Testis (tissue), 3 donors: ENCODE data around the gene SAPCD1. TPM values are rescaled to one million over a fixed set of nuclear protein-coding genes. Genes with fewer than 3 reads are reported as not detected.

Source experiments
- DNase-seq: peaks from one replicate; pipeline ENCODE4 v3.0.0-alpha.2; 2019
- H3K27ac ChIP-seq, 2 donors: fragments of 200-600 bp; sonication (generic); one replicate each; pipeline ENCODE4 v1.5.1; 2019
- H3K27me3 ChIP-seq: fragments of 200-600 bp; sonication (generic); one replicate; pipeline ENCODE4 v1.5.1; 2019
- H3K36me3 ChIP-seq: fragments of 200-600 bp; sonication (generic); one replicate; pipeline ENCODE4 v1.5.1; 2017; ENCODE audit warnings: low read depth; ENCODE audit errors: missing control alignments
- H3K4me1 ChIP-seq: fragments of 200-600 bp; sonication (generic); one replicate; pipeline ENCODE4 v1.5.1; 2019
- H3K4me3 ChIP-seq, 2 donors: fragments of 200-600 bp; sonication (generic); one replicate each; pipeline ENCODE4 v1.5.1; 2017 to 2019
- H3K9me3 ChIP-seq: fragments of 200-600 bp; sonication (generic); one replicate; pipeline ENCODE4 v1.5.1; 2017
- CTCF ChIP-seq, 3 experiments: fragments of 450-650 bp in 2 of 3; fragments of 200-600 bp in 1 of 3; sonication (generic) in 1 of 3; IDR thresholded peaks; one replicate each; pipeline ENCODE4 v1.5.1; 2016 to 2019; ENCODE audit warnings: antibody characterized with exemption in 3 of 3, mild to moderate bottlenecking in 2 of 3, moderate library complexity in 1 of 3
- POLR2A ChIP-seq: fragments of 450-650 bp; IDR thresholded peaks from one replicate; pipeline ENCODE4 v1.6.1; 2017; ENCODE audit warnings: antibody characterized with exemption, mild to moderate bottlenecking, moderate library complexity
- WGBS, 2 donors: methylation state at CpG; one replicate each; pipeline ENCODE4 v1.1.5; 2018; 5-methylcytosine and 5-hydroxymethylcytosine counted together
- intact Hi-C: fragments of 100-400 bp; cut with DNase I; formaldehyde crosslinking; loops from one replicate; pipeline ENCODE4 v1.15.1; 2023; ENCODE audit warnings: low total_unique reads
- polyA plus RNA-seq: library from polyadenylated mRNA; stranded (reverse); fragments of 350-450 nt; fragmentation: Illumina TruSeq; extraction: RNeasy Lipid Tissue Mini Kit (QIAGEN cat#74804); gene quantifications from one replicate; pipeline ENCODE4 v1.2.3, GENCODE V29; 2014; ENCODE audit warnings: low read depth, low replicate concordance; ENCODE audit not compliant: insufficient read depth
- total RNA-seq, 2 donors: library from RNA; depleted of rRNA; stranded (reverse); fragments of >200 nt; gene quantifications; one replicate each; pipeline ENCODE4 v1.2.3, GENCODE V29; 2016

The SAPCD1 gene
- total and polyA plus RNA-seq, 3 donors from 2014 or later = 5.9 to 11.6 (median 10.4) TPM

- TF ChIP-seq POLR2A (no peak), CTCF (IDR thresholded peaks at IDR 0.05) (no peak)
- no peaks in the 10 kb centered on the region for H3K9me3 ChIP-seq
- intact Hi-C loops = no loop called here
- H3K27me3 ChIP-seq = no peaks in the 10 kb centered on the region
- 83 to 84% methylated on average over 4 of the region's 4 CpGs for WGBS, 2 donors
- no peaks in the 10 kb centered on the region for H3K4me1 ChIP-seq
- DNase-seq = no peak
- H3K27ac ChIP-seq = no peak overlapping the region
- no peaks in the 10 kb centered on the region for H3K36me3 ChIP-seq
- no peak overlapping the region for H3K4me3 ChIP-seq
Observed at GRCh38 chr6:31764198-31764597, 1.7 kb downstream of the SAPCD1 start.

- WGBS, 2 donors = 77 to 94% methylated on average over 7 to 9 of the region's 9 CpGs
- no peaks in the 10 kb centered on the region for H3K9me3 ChIP-seq
- no peak overlapping the region for H3K4me3 ChIP-seq
- no peaks in the 10 kb centered on the region for H3K4me1 ChIP-seq
- no peak for TF ChIP-seq CTCF (IDR thresholded peaks at IDR 0.05)
- no peak for TF ChIP-seq POLR2A
- H3K27me3 ChIP-seq = no peaks in the 10 kb centered on the region
- H3K27ac ChIP-seq = no peak overlapping the region
- H3K36me3 ChIP-seq = no peaks in the 10 kb centered on the region
- intact Hi-C loops = no loop called here
- no peak for DNase-seq
Observed at GRCh38 chr6:31765559-31765909, 3.1 kb downstream of the SAPCD1 start.

GRCh38 chr6:31765910-31766794, 3.7 kb downstream of the SAPCD1 start:
- H3K4me3 ChIP-seq = no peak overlapping the region
- 54 to 67% methylated on average over 13 to 42 of the region's 42 CpGs for WGBS, 2 donors
- H3K36me3 ChIP-seq = no peaks in the 10 kb centered on the region
- DNase-seq = no peak
- intact Hi-C loops = no loop called here
- H3K4me1 ChIP-seq = no peaks in the 10 kb centered on the region
- no peaks in the 10 kb centered on the region for H3K9me3 ChIP-seq
- TF ChIP-seq CTCF (IDR thresholded peaks at IDR 0.05) (no peak), POLR2A (no peak)
- H3K27me3 ChIP-seq = no peaks in the 10 kb centered on the region
- no peak overlapping the region for H3K27ac ChIP-seq

- TF ChIP-seq POLR2A (no peak), CTCF (IDR thresholded peaks at IDR 0.05) (no peak)
- H3K27ac ChIP-seq = no peak overlapping the region
- H3K4me3 ChIP-seq = no peak overlapping the region
- H3K9me3 ChIP-seq = no peaks in the 10 kb centered on the region
- WGBS, 2 donors = 75 to 84% methylated on average over 3 to 6 of the region's 6 CpGs
- no peak for DNase-seq
- H3K27me3 ChIP-seq = no peaks in the 10 kb centered on the region
- H3K4me1 ChIP-seq = no peaks in the 10 kb centered on the region
- intact Hi-C loops = no loop called here
- H3K36me3 ChIP-seq = no peaks in the 10 kb centered on the region
Observed at GRCh38 chr6:31767096-31767645, 4.7 kb downstream of the SAPCD1 start.
